OCI-LY1 (cell line): ENCODE results near the gene CHID1.
A peak's percentile ranks its signal among the peaks of the same experiment; 100 is the strongest.

Experiments used
- H2AFZ ChIP-seq: fragments of 200-600 bp; sonication (generic), shearing (Covaris generic); 2 replicates; pipeline ENCODE4 v1.6.0; 2014; ENCODE audit warnings: antibody characterized with exemption, mild to moderate bottlenecking, low read length
- H3F3A ChIP-seq: fragments of 200-600 bp; sonication (generic), shearing (Covaris generic); 2 replicates; pipeline ENCODE4 v1.6.0; 2014; ENCODE audit warnings: mild to moderate bottlenecking, antibody characterized with exemption, low read length, moderate library complexity; ENCODE audit not compliant: insufficient read depth
- H3K27ac ChIP-seq: fragments of 200-600 bp; sonication (generic); 2 replicates; pipeline ENCODE4 v1.5.1; 2014; ENCODE audit warnings: low read length, mixed run types, mild to moderate bottlenecking, low read depth; ENCODE audit not compliant: poor library complexity, severe bottlenecking
- H3K27me3 ChIP-seq: fragments of 200-600 bp; sonication (generic); 2 replicates; pipeline ENCODE4 v1.6.0; 2014; ENCODE audit warnings: antibody characterized with exemption, mild to moderate bottlenecking, low read length, moderate library complexity; ENCODE audit not compliant: insufficient read depth
- H3K36me3 ChIP-seq: fragments of 200-600 bp; sonication (generic); 2 replicates; pipeline ENCODE4 v1.6.1; 2014; ENCODE audit warnings: mild to moderate bottlenecking, antibody characterized with exemption, low read length, moderate library complexity, mixed read lengths; ENCODE audit not compliant: insufficient read depth
- H3K4me1 ChIP-seq: fragments of 200-600 bp; sonication (generic); 2 replicates; pipeline ENCODE4 v1.5.1; 2014; ENCODE audit warnings: mild to moderate bottlenecking, low read length, moderate library complexity; ENCODE audit not compliant: insufficient read depth, severe bottlenecking
- H3K4me2 ChIP-seq: fragments of 200-600 bp; sonication (generic), shearing (Covaris generic); 2 replicates; pipeline ENCODE4 v1.6.1; 2014; ENCODE audit warnings: low read length
- H3K4me3 ChIP-seq: fragments of 200-600 bp; sonication (generic); 2 replicates; pipeline ENCODE4 v1.5.1; 2014; ENCODE audit warnings: low read length, low read depth, mild to moderate bottlenecking, mixed read lengths; ENCODE audit not compliant: poor library complexity, severe bottlenecking
- H3K79me2 ChIP-seq: fragments of 200-600 bp; shearing (Covaris generic); 2 replicates; pipeline ENCODE4 v1.6.1; 2016; ENCODE audit warnings: mixed run types, low read length, mixed read lengths; ENCODE audit not compliant: insufficient read depth
- H3K9ac ChIP-seq: fragments of 200-600 bp; sonication (generic), shearing (Covaris generic); 2 replicates; pipeline ENCODE4 v1.6.1; 2014; ENCODE audit warnings: mild to moderate bottlenecking, low read length, mixed read lengths
- H3K9me2 ChIP-seq: fragments of 200-600 bp; sonication (generic), shearing (Covaris generic); 2 replicates; pipeline ENCODE4 v1.6.1; 2014; ENCODE audit warnings: low read depth, mild to moderate bottlenecking, low read length, mixed read lengths
- H3K9me3 ChIP-seq: fragments of 200-600 bp; shearing (Covaris generic); 2 replicates; pipeline ENCODE4 v1.6.1; 2014; ENCODE audit warnings: low read length, mixed read lengths
- H4K20me1 ChIP-seq: fragments of 200-600 bp; sonication (generic), shearing (Covaris generic); 2 replicates; pipeline ENCODE4 v1.6.0; 2016; ENCODE audit warnings: mild to moderate bottlenecking, low read length; ENCODE audit not compliant: insufficient read depth
- CTCF ChIP-seq: fragments of 200-600 bp; sonication (generic), shearing (Covaris generic); IDR thresholded peaks from 2 replicates; pipeline ENCODE4 v1.5.1; 2017; ENCODE audit warnings: mild to moderate bottlenecking, antibody characterized with exemption, low read length, moderate library complexity, mixed read lengths
- EZH2 ChIP-seq: fragments of 200-600 bp; sonication (generic), shearing (Covaris generic); IDR thresholded peaks from 2 replicates; pipeline ENCODE4 v1.8.0; 2017; ENCODE audit warnings: borderline replicate concordance, mixed run types, mild to moderate bottlenecking, antibody characterized with exemption, low read length, moderate library complexity, mixed read lengths

The CHID1 gene

GRCh38 chr11:954392-955153, 44.0 kb upstream of the CHID1 start:
- no peak overlapping the region for H3K4me3 ChIP-seq
- peak overlapping the region; percentile 79 for H3K27ac ChIP-seq
- peak overlapping the region; percentile 25; the same call in 1 of the 2 replicates for H3K4me2 ChIP-seq
- 0 out of 2 replicates have a peak, but pooled peaks cover 4% of the 10 kb centered on the region for H3K79me2 ChIP-seq
- TF ChIP-seq CTCF: no peak
- TF ChIP-seq EZH2: no peak
- no peaks in the 10 kb centered on the region for H3K27me3 ChIP-seq
- H3K9ac ChIP-seq: peak overlapping the region; percentile 23; the same call in 1 of the 2 replicates
- H3K9me2 ChIP-seq: no peaks in the 10 kb centered on the region
- no peaks in the 10 kb centered on the region for H3F3A ChIP-seq
- peaks cover 6% of the 10 kb centered on the region for H3K36me3 ChIP-seq
- H3K4me1 ChIP-seq: peaks cover 22% of the 10 kb centered on the region
- H2AFZ ChIP-seq: no peak overlapping the region
- no peaks in the 10 kb centered on the region for H4K20me1 ChIP-seq
- H3K9me3 ChIP-seq: no peaks in the 10 kb centered on the region

GRCh38 chr11:953512-953911, 42.9 kb upstream of the CHID1 start:
- H3F3A ChIP-seq: no peaks in the 10 kb centered on the region
- H3K79me2 ChIP-seq: 0 out of 2 replicates have a peak, but pooled peaks cover 4% of the 10 kb centered on the region
- no peaks in the 10 kb centered on the region for H3K9me3 ChIP-seq
- peaks cover 3% of the 10 kb centered on the region; the same call in 1 of the 2 replicates for H3K36me3 ChIP-seq
- H3K27ac ChIP-seq: no peak overlapping the region
- H3K4me3 ChIP-seq: no peak overlapping the region
- no peak overlapping the region for H3K4me2 ChIP-seq
- no peaks in the 10 kb centered on the region for H4K20me1 ChIP-seq
- H3K9ac ChIP-seq: no peak overlapping the region
- TF ChIP-seq CTCF (no peak), EZH2 (no peak)
- H3K4me1 ChIP-seq: peaks cover 22% of the 10 kb centered on the region
- H3K9me2 ChIP-seq: no peaks in the 10 kb centered on the region
- no peak overlapping the region for H2AFZ ChIP-seq
- no peaks in the 10 kb centered on the region for H3K27me3 ChIP-seq

- Histone ChIP-seq H3K27ac (no peak overlapping the region), H3K4me2 (no peak overlapping the region), H3K4me1 (peaks cover 22% of the 10 kb centered on the region), H3K9me2 (no peaks in the 10 kb centered on the region), H3K4me3 (no peak overlapping the region), H4K20me1 (no peaks in the 10 kb centered on the region), H3K9ac (no peak overlapping the region), H3K79me2 (0 out of 2 replicates have a peak, but pooled peaks cover 4% of the 10 kb centered on the region), H3K27me3 (no peaks in the 10 kb centered on the region), H2AFZ (no peak overlapping the region), H3K9me3 (peaks cover 3% of the 10 kb centered on the region; the same call in 1 of the 2 replicates), H3K36me3 (peaks cover 3% of the 10 kb centered on the region; the same call in 1 of the 2 replicates), H3F3A (no peaks in the 10 kb centered on the region)
- TF ChIP-seq CTCF (no peak), EZH2 (no peak)
Observed at GRCh38 chr11:952406-953385, 42.1 kb upstream of the CHID1 start.
